ENCODE results near the gene LETM1. TPM values are rescaled to one million over a fixed set of nuclear protein-coding genes. Genes with fewer than 3 reads are reported as not detected.

Gene LETM1
- total RNA-seq, 3 donors from 2014 or later = 31.0 to 42.9 (median 32.5) TPM

GRCh38 chr4:1797298-1797860, 58.6 kb downstream of the LETM1 start:
- Histone ChIP-seq H3K36me3 (no peaks in the 10 kb centered on the region), H3K4me1 (peaks cover 14 to 17% of the 10 kb centered on the region in 2 donors), H3K27ac (no peak overlapping the region), H3K9me3 (no peaks in the 10 kb centered on the region), H3K27me3 (peaks cover 16 to 55% of the 10 kb centered on the region in 2 donors), H3K4me3 (no peak overlapping the region)
- intact Hi-C loops (cut with DNase I; ENCODE audit: low total_unique reads) = loop anchor here (5.0 to 10.0 kb wide), 2 partner anchors 143 to 1265 kb away; no protein-coding TSS in a partner anchor
- DNase-seq (ENCODE audit: low spot score in 2 of 2) = no peak
- TF ChIP-seq CTCF (IDR thresholded peaks at IDR 0.05) (no peak), POLR2AphosphoS5 (IDR thresholded peaks at IDR 0.05) (no peak), POLR2A (IDR thresholded peaks at IDR 0.05) (no peak)

GRCh38 chr4:1796486-1797204, 59.3 kb downstream of the LETM1 start:
- intact Hi-C loops (cut with DNase I; ENCODE audit: low total_unique reads) = loop anchor here (5.0 to 10.0 kb wide), 2 partner anchors 142 to 1264 kb away; no protein-coding TSS in a partner anchor
- TF ChIP-seq POLR2A (IDR thresholded peaks at IDR 0.05) = no peak
- no peak for TF ChIP-seq POLR2AphosphoS5 (IDR thresholded peaks at IDR 0.05)
- TF ChIP-seq CTCF (IDR thresholded peaks at IDR 0.05) = no peak
- H3K27ac ChIP-seq = no peak overlapping the region
- no peak overlapping the region for H3K4me3 ChIP-seq
- no peak for DNase-seq (ENCODE audit: low spot score in 2 of 2)
- peaks cover 16 to 55% of the 10 kb centered on the region in 2 donors for H3K27me3 ChIP-seq
- H3K9me3 ChIP-seq = no peaks in the 10 kb centered on the region
- H3K4me1 ChIP-seq = peaks cover 14 to 17% of the 10 kb centered on the region in 2 donors
- no peaks in the 10 kb centered on the region for H3K36me3 ChIP-seq

- no peak overlapping the region for H3K27ac ChIP-seq
- H3K36me3 ChIP-seq = no peaks in the 10 kb centered on the region
- H3K4me1 ChIP-seq = peaks cover 14 to 17% of the 10 kb centered on the region in 2 donors
- H3K4me3 ChIP-seq = peak overlapping the region; percentile 36 to 79 (median 55)
- intact Hi-C loops (cut with DNase I; ENCODE audit: low total_unique reads) = loop anchor here (5.0 to 10.0 kb wide), 2 partner anchors 141 to 1263 kb away; no protein-coding TSS in a partner anchor
- TF ChIP-seq CTCF (IDR thresholded peaks at IDR 0.05) (no peak), POLR2A (IDR thresholded peaks at IDR 0.05) (no peak), POLR2AphosphoS5 (IDR thresholded peaks at IDR 0.05) (no peak)
- no peaks in the 10 kb centered on the region for H3K9me3 ChIP-seq
- no peak for DNase-seq (ENCODE audit: low spot score in 2 of 2)
- peaks cover 16 to 55% of the 10 kb centered on the region in 2 donors for H3K27me3 ChIP-seq
Observed at GRCh38 chr4:1795299-1796195, 60.4 kb downstream of the LETM1 start.

- H3K9me3 ChIP-seq = no peaks in the 10 kb centered on the region
- DNase-seq (ENCODE audit: low spot score in 2 of 2) = no peak
- H3K27ac ChIP-seq = no peak overlapping the region
- peaks cover 16 to 55% of the 10 kb centered on the region in 2 donors for H3K27me3 ChIP-seq
- TF ChIP-seq CTCF (IDR thresholded peaks at IDR 0.05) (no peak), POLR2A (IDR thresholded peaks at IDR 0.05) (no peak), POLR2AphosphoS5 (IDR thresholded peaks at IDR 0.05) (no peak)
- no peaks in the 10 kb centered on the region for H3K36me3 ChIP-seq
- intact Hi-C loops (cut with DNase I; ENCODE audit: low total_unique reads) = loop anchor here (5.0 to 10.0 kb wide), 2 partner anchors 140 to 1263 kb away; no protein-coding TSS in a partner anchor
- H3K4me3 ChIP-seq = peak overlapping the region; percentile 36 to 79 (median 55)
- peaks cover 14 to 17% of the 10 kb centered on the region in 2 donors for H3K4me1 ChIP-seq
Observed at GRCh38 chr4:1794809-1795298, 61.1 kb downstream of the LETM1 start.
